HL-60 (cell line): ENCODE data around the gene KDM6A.

ENCODE experiments used
- CTCF ChIP-seq: IDR thresholded peaks from one replicate; pipeline ENCODE4 v1.5.1; 2011; ENCODE audit warnings: low read length, control low read depth, inconsistent platforms; ENCODE audit not compliant: insufficient read depth
- TF ChIP-seq, protein P1 (sequence below): IDR thresholded peaks from 2 replicates; pipeline ENCODE4 v1.6.1; 2012; ENCODE audit warnings: low read depth; ENCODE audit not compliant: insufficient replicate concordance

- TF ChIP-seq CTCF: no peak
- TF ChIP-seq, protein P1, sequence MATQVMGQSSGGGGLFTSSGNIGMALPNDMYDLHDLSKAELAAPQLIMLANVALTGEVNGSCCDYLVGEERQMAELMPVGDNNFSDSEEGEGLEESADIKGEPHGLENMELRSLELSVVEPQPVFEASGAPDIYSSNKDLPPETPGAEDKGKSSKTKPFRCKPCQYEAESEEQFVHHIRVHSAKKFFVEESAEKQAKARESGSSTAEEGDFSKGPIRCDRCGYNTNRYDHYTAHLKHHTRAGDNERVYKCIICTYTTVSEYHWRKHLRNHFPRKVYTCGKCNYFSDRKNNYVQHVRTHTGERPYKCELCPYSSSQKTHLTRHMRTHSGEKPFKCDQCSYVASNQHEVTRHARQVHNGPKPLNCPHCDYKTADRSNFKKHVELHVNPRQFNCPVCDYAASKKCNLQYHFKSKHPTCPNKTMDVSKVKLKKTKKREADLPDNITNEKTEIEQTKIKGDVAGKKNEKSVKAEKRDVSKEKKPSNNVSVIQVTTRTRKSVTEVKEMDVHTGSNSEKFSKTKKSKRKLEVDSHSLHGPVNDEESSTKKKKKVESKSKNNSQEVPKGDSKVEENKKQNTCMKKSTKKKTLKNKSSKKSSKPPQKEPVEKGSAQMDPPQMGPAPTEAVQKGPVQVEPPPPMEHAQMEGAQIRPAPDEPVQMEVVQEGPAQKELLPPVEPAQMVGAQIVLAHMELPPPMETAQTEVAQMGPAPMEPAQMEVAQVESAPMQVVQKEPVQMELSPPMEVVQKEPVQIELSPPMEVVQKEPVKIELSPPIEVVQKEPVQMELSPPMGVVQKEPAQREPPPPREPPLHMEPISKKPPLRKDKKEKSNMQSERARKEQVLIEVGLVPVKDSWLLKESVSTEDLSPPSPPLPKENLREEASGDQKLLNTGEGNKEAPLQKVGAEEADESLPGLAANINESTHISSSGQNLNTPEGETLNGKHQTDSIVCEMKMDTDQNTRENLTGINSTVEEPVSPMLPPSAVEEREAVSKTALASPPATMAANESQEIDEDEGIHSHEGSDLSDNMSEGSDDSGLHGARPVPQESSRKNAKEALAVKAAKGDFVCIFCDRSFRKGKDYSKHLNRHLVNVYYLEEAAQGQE: no peak
These were observed 73.8 kb downstream of the KDM6A start for GRCh38 chrX:44946771-44947170.
